Mucosa of rectum (tissue), 2 donors: ENCODE measurements around the gene NUBPL.
"Not testable (repeated sequence)": the region's sequence is repeated elsewhere in the genome, so short reads cannot be mapped to it uniquely, and the experiment has no call there.

Experiments used
- H3K27ac ChIP-seq, 2 donors: one replicate each; pipeline ENCODE4 v1.7.0; 2013; ENCODE audit warnings: inconsistent platforms in 2 of 2, low read depth in 2 of 2, low read length in 2 of 2
- H3K27me3 ChIP-seq, 2 donors: one replicate each; pipeline ENCODE4 v1.7.0; 2013; ENCODE audit warnings: low read length in 2 of 2; ENCODE audit not compliant: control insufficient read depth in 2 of 2, insufficient read depth in 2 of 2
- H3K36me3 ChIP-seq, 2 donors: one replicate each; pipeline ENCODE4 v1.7.0; 2013; ENCODE audit warnings: low read length in 2 of 2; ENCODE audit not compliant: control insufficient read depth in 2 of 2, insufficient read depth in 2 of 2
- H3K4me1 ChIP-seq, 2 donors: one replicate each; pipeline ENCODE4 v1.7.0; 2013; ENCODE audit warnings: low read length in 2 of 2, mild to moderate bottlenecking in 1 of 2; ENCODE audit not compliant: control insufficient read depth in 2 of 2, insufficient read depth in 2 of 2
- H3K4me3 ChIP-seq, 2 donors: one replicate each; pipeline ENCODE4 v1.7.0; 2013; ENCODE audit warnings: low read length in 2 of 2
- H3K9ac ChIP-seq, 2 donors: one replicate each; pipeline ENCODE4 v1.7.0; 2013; ENCODE audit warnings: low read length in 2 of 2, low read depth in 1 of 2, mild to moderate bottlenecking in 1 of 2
- H3K9me3 ChIP-seq, 2 donors: one replicate each; pipeline ENCODE4 v1.7.0; 2013; ENCODE audit warnings: low read length in 2 of 2; ENCODE audit not compliant: control insufficient read depth in 2 of 2
- donor health status: healthy.
- donor health status: Normal muscosa, but diverticular disease.

NUBPL gene

GRCh38 chr14:31858868-31859267 is 297.7 kb downstream of the NUBPL start:
- Histone ChIP-seq H3K27me3 (no peaks in the 10 kb centered on the region), H3K9ac (no peak overlapping the region), H3K27ac (no peak overlapping the region), H3K4me3 (no peak overlapping the region), H3K9me3 (no peaks in the 10 kb centered on the region), H3K4me1 (no peaks in the 10 kb centered on the region), H3K36me3 (no peaks in the 10 kb centered on the region)

GRCh38 chr14:31864937-31865855 is 304.0 kb downstream of the NUBPL start:
- Histone ChIP-seq H3K9ac (no peak overlapping the region), H3K27me3 (no peaks in the 10 kb centered on the region), H3K9me3 (no peaks in the 10 kb centered on the region), H3K36me3 (no peaks in the 10 kb centered on the region), H3K4me1 (no peaks in the 10 kb centered on the region), H3K4me3 (no peak overlapping the region), H3K27ac (no peak overlapping the region)

- Histone ChIP-seq H3K4me1 (no peaks in the 10 kb centered on the region), H3K9me3 (no peaks in the 10 kb centered on the region), H3K36me3 (no peaks in the 10 kb centered on the region), H3K9ac (no peak overlapping the region), H3K4me3 (no peak overlapping the region), H3K27ac (no peak overlapping the region), H3K27me3 (no peaks in the 10 kb centered on the region)
Measured at GRCh38 chr14:31867570-31867969, 306.4 kb downstream of the NUBPL start.

- H3K4me3 ChIP-seq, H3K4me1 ChIP-seq, H3K27ac ChIP-seq, H3K9ac ChIP-seq, H3K9me3 ChIP-seq, H3K36me3 ChIP-seq, H3K27me3 ChIP-seq: not testable (repeated sequence)
Measured at GRCh38 chr14:31868096-31868495, 306.9 kb downstream of the NUBPL start.

GRCh38 chr14:31876741-31877140 is 315.5 kb downstream of the NUBPL start:
- Histone ChIP-seq H3K27me3 (no peaks in the 10 kb centered on the region), H3K36me3 (no peaks in the 10 kb centered on the region), H3K27ac (peak overlapping the region in 1 of 2 donors; percentile 46), H3K9ac (no peak overlapping the region), H3K4me1 (no peaks in the 10 kb centered on the region), H3K4me3 (no peak overlapping the region), H3K9me3 (no peaks in the 10 kb centered on the region)

GRCh38 chr14:31877255-31877798 is 316.1 kb downstream of the NUBPL start:
- no peak overlapping the region for H3K9ac ChIP-seq
- H3K27me3 ChIP-seq: no peaks in the 10 kb centered on the region
- H3K27ac ChIP-seq: peak overlapping the region in 1 of 2 donors; percentile 46
- no peaks in the 10 kb centered on the region for H3K9me3 ChIP-seq
- no peak overlapping the region for H3K4me3 ChIP-seq
- H3K36me3 ChIP-seq: no peaks in the 10 kb centered on the region
- no peaks in the 10 kb centered on the region for H3K4me1 ChIP-seq

GRCh38 chr14:31879661-31880348 is 318.6 kb downstream of the NUBPL start:
- Histone ChIP-seq H3K4me3 (no peak overlapping the region), H3K9ac (no peak overlapping the region), H3K27ac (no peak overlapping the region), H3K9me3 (no peaks in the 10 kb centered on the region), H3K27me3 (no peaks in the 10 kb centered on the region), H3K36me3 (no peaks in the 10 kb centered on the region), H3K4me1 (no peaks in the 10 kb centered on the region)

GRCh38 chr14:31880935-31881334 is 319.7 kb downstream of the NUBPL start:
- Histone ChIP-seq H3K4me1 (no peaks in the 10 kb centered on the region), H3K27me3 (no peaks in the 10 kb centered on the region), H3K4me3 (no peak overlapping the region), H3K27ac (no peak overlapping the region), H3K36me3 (no peaks in the 10 kb centered on the region), H3K9ac (no peak overlapping the region), H3K9me3 (no peaks in the 10 kb centered on the region)

GRCh38 chr14:31881531-31882310 is 320.5 kb downstream of the NUBPL start:
- no peaks in the 10 kb centered on the region for H3K27me3 ChIP-seq
- H3K4me3 ChIP-seq: no peak overlapping the region
- H3K4me1 ChIP-seq: no peaks in the 10 kb centered on the region
- no peaks in the 10 kb centered on the region for H3K36me3 ChIP-seq
- H3K27ac ChIP-seq: no peak overlapping the region
- no peak overlapping the region for H3K9ac ChIP-seq
- H3K9me3 ChIP-seq: no peaks in the 10 kb centered on the region
